Measurements from ENCODE around the gene GSTA1. TPM values are rescaled to one million over a fixed set of nuclear protein-coding genes. Genes with fewer than 3 reads are reported as not detected.
"Not testable (repeated sequence)": the region's sequence is repeated elsewhere in the genome, so short reads cannot be mapped to it uniquely, and the experiment has no call there.

The GSTA1 gene
- under 1 TPM in 1 of 8 experiments, not detected in 7; 0.69 TPM for total RNA-seq

- H3K27ac ChIP-seq; in situ Hi-C loops (cut with MboI; ENCODE audit: low pct_unique_long_range_greater_than_20kb in 2 of 9, low sequenced_read_pairs in 9 of 9, unreplicated experiment in 9 of 9); H3K4me3 ChIP-seq; H3K4me1 ChIP-seq (replicated peaks in 1 of 2): not testable (repeated sequence)
- ATAC-seq (replicated peaks in 6 of 8): peak in 2 of 8 experiments; percentile 22 to 53
- WGBS, 10 experiments: 23 to 80% (median 51%) methylated on average over 2 to 4 of the region's 5 CpGs; no CpG with 5 or more reads in 3 of the 10 experiments
These were observed at the start of gene GSTA1 for GRCh38 chr6:52803668-52804255. TSS of gene GSTA1 (minus strand) at chr6:52803816. CDS start at chr6:52799267, 4,549 bp downstream.

GRCh38 chr6:52849137-52849536 is 45.5 kb upstream of the GSTA1 start:
- H3K4me3 ChIP-seq: no peak overlapping the region
- H3K27ac ChIP-seq: no peak overlapping the region
- no peak for ATAC-seq (replicated peaks in 6 of 8)
- in situ Hi-C loops (cut with MboI; ENCODE audit: low pct_unique_long_range_greater_than_20kb in 2 of 9, low sequenced_read_pairs in 9 of 9, unreplicated experiment in 9 of 9): no loop called here
- WGBS, 10 experiments: 28 to 100% (median 76%) methylated on average over 1 to 4 of the region's 4 CpGs; no CpG with 5 or more reads in 1 of the 10 experiments
- no peaks in the 10 kb centered on the region for H3K4me1 ChIP-seq (replicated peaks in 1 of 2)

- in situ Hi-C loops (cut with MboI; ENCODE audit: low pct_unique_long_range_greater_than_20kb in 2 of 9, low sequenced_read_pairs in 9 of 9, unreplicated experiment in 9 of 9): no loop called here
- Histone ChIP-seq H3K27ac (no peak overlapping the region), H3K4me1 (replicated peaks in 1 of 2) (no peaks in the 10 kb centered on the region), H3K4me3 (no peak overlapping the region)
- ATAC-seq (replicated peaks in 6 of 8): no peak
- WGBS, 10 experiments: 0 to 29% (median 0%) methylated on average over 1 of the region's 1 CpG; no CpG with 5 or more reads in 5 of the 10 experiments
These were observed 42.4 kb upstream of the GSTA1 start for GRCh38 chr6:52846002-52846401.

- no peaks in the 10 kb centered on the region for H3K4me1 ChIP-seq (replicated peaks in 1 of 2)
- WGBS, 10 experiments: 38 to 100% (median 81%) methylated on average over 3 to 4 of the region's 4 CpGs; no CpG with 5 or more reads in 4 of the 10 experiments
- no peak overlapping the region for H3K4me3 ChIP-seq
- in situ Hi-C loops (cut with MboI; ENCODE audit: low pct_unique_long_range_greater_than_20kb in 2 of 9, low sequenced_read_pairs in 9 of 9, unreplicated experiment in 9 of 9): no loop called here
- ATAC-seq (replicated peaks in 6 of 8): no peak
- H3K27ac ChIP-seq: no peak overlapping the region
These were observed 40.0 kb upstream of the GSTA1 start for GRCh38 chr6:52843605-52844004.

- 0 to 92% (median 78%) methylated on average over 1 to 5 of the region's 5 CpGs for WGBS, 10 experiments
- no peak within 1 kb of the TSS for H3K27ac ChIP-seq
- in situ Hi-C loops (cut with MboI; ENCODE audit: low pct_unique_long_range_greater_than_20kb in 2 of 9, low sequenced_read_pairs in 9 of 9, unreplicated experiment in 9 of 9): no loop called here
- H3K4me3 ChIP-seq: no peak within 1 kb of the TSS
- peak in 2 of 8 experiments; percentile 31 to 37 for ATAC-seq (replicated peaks in 6 of 8)
- no peaks in the 10 kb centered on the region for H3K4me1 ChIP-seq (replicated peaks in 1 of 2)
These were observed 37.4 kb upstream of the GSTA1 start, which contains the start of gene GSTA5 for GRCh38 chr6:52840763-52841585. TSS of gene GSTA5 (minus strand) at chr6:52840813.

- 0 to 100% (median 75%) methylated on average over 1 to 16 of the region's 20 CpGs; no CpG with 5 or more reads in 1 of the 10 experiments for WGBS, 10 experiments
- peak in 4 of 8 experiments; percentile 21 to 99 (median 96) for ATAC-seq (replicated peaks in 6 of 8)
- Histone ChIP-seq H3K27ac (no peak overlapping the region), H3K4me3 (no peak overlapping the region), H3K4me1 (replicated peaks in 1 of 2) (no peaks in the 10 kb centered on the region)
- in situ Hi-C loops (cut with MboI; ENCODE audit: low pct_unique_long_range_greater_than_20kb in 2 of 9, low sequenced_read_pairs in 9 of 9, unreplicated experiment in 9 of 9): no loop called here
These were observed 35.8 kb upstream of the GSTA1 start for GRCh38 chr6:52839124-52840055.

- H3K4me3 ChIP-seq: no peak overlapping the region
- ATAC-seq (replicated peaks in 6 of 8): no peak
- WGBS, 10 experiments: 0 to 100% (median 71%) methylated on average over 1 of the region's 1 CpG; no CpG with 5 or more reads in 7 of the 10 experiments
- in situ Hi-C loops (cut with MboI; ENCODE audit: low pct_unique_long_range_greater_than_20kb in 2 of 9, low sequenced_read_pairs in 9 of 9, unreplicated experiment in 9 of 9): no loop called here
- H3K27ac ChIP-seq: no peak overlapping the region
- no peaks in the 10 kb centered on the region for H3K4me1 ChIP-seq (replicated peaks in 1 of 2)
These were observed 30.9 kb upstream of the GSTA1 start for GRCh38 chr6:52834481-52834880.

- WGBS, 10 experiments: 17 to 100% (median 83%) methylated on average over 1 to 3 of the region's 4 CpGs; no CpG with 5 or more reads in 6 of the 10 experiments
- in situ Hi-C loops (cut with MboI; ENCODE audit: low pct_unique_long_range_greater_than_20kb in 2 of 9, low sequenced_read_pairs in 9 of 9, unreplicated experiment in 9 of 9); H3K27ac ChIP-seq; H3K4me1 ChIP-seq (replicated peaks in 1 of 2); H3K4me3 ChIP-seq: not testable (repeated sequence)
- peak in 3 of 8 experiments; percentile 54 to 78 (median 65) for ATAC-seq (replicated peaks in 6 of 8)
These were observed 27.3 kb upstream of the GSTA1 start for GRCh38 chr6:52830869-52831268.

GRCh38 chr6:52829046-52829817 is 25.6 kb upstream of the GSTA1 start:
- in situ Hi-C loops (cut with MboI; ENCODE audit: low pct_unique_long_range_greater_than_20kb in 2 of 9, low sequenced_read_pairs in 9 of 9, unreplicated experiment in 9 of 9): no loop called here
- H3K4me1 ChIP-seq (replicated peaks in 1 of 2): no peaks in the 10 kb centered on the region
- WGBS, 10 experiments: 40 to 83% (median 67%) methylated on average over 1 to 6 of the region's 37 CpGs; no CpG with 5 or more reads in 5 of the 10 experiments
- H3K4me3 ChIP-seq: no peak overlapping the region
- no peak for ATAC-seq (replicated peaks in 6 of 8)
- no peak overlapping the region for H3K27ac ChIP-seq

- H3K27ac ChIP-seq; H3K4me3 ChIP-seq; H3K4me1 ChIP-seq (replicated peaks in 1 of 2); ATAC-seq (replicated peaks in 6 of 8); in situ Hi-C loops (cut with MboI; ENCODE audit: low pct_unique_long_range_greater_than_20kb in 2 of 9, low sequenced_read_pairs in 9 of 9, unreplicated experiment in 9 of 9): not testable (repeated sequence)
- WGBS, 10 experiments: 17 to 100% (median 58%) methylated on average over 1 to 3 of the region's 4 CpGs; no CpG with 5 or more reads in 4 of the 10 experiments
These were observed 25.0 kb upstream of the GSTA1 start for GRCh38 chr6:52828621-52829020.

GRCh38 chr6:52827073-52827783 is 23.6 kb upstream of the GSTA1 start:
- WGBS, 10 experiments: 40 to 83% (median 80%) methylated on average over 1 of the region's 1 CpG; no CpG with 5 or more reads in 7 of the 10 experiments
- H3K27ac ChIP-seq; H3K4me1 ChIP-seq (replicated peaks in 1 of 2); in situ Hi-C loops (cut with MboI; ENCODE audit: low pct_unique_long_range_greater_than_20kb in 2 of 9, low sequenced_read_pairs in 9 of 9, unreplicated experiment in 9 of 9); ATAC-seq (replicated peaks in 6 of 8); H3K4me3 ChIP-seq: not testable (repeated sequence)

All from motor neuron (in vitro differentiated cells).